Uterus (tissue), 2 donors: ENCODE measurements around the gene ARHGEF28.

Experiments
- POLR2A ChIP-seq, 2 donors: fragments of 450-650 bp; IDR thresholded peaks; one replicate each; pipeline ENCODE4 v1.6.1; 2016; ENCODE audit warnings: antibody characterized with exemption in 2 of 2, mild to moderate bottlenecking in 1 of 2, moderate library complexity in 1 of 2
- TF ChIP-seq, protein P1 (sequence below), 4 experiments: fragments of 200-600 bp in 2 of 4; fragments of 450-650 bp in 2 of 4; sonication (generic) in 2 of 4; IDR thresholded peaks; one replicate each; pipeline ENCODE4 v1.5.1; 2016 to 2019; ENCODE audit warnings: antibody characterized with exemption in 4 of 4, mild to moderate bottlenecking in 2 of 4, moderate library complexity in 1 of 4

DNA sequence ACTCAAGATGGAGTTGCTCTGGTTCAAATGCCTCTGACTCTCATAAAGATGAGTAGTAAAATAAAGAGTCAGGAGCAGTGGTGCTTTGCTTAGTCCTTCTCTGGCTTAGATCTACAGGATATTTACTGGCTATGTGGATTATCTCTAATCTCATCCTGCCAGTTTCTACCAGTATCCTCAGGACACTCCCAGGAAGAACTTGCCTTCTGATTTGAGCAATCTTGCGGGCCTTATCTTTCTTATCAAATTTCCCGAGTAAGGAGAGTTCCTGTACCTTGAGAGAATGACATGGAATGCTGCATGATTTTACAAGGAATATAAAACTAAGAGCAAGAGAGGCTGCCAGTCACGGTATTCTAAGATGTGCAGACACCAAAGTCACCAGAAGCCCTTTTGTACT lies 364.0 kb downstream of the ARHGEF28 start:
- TF ChIP-seq, protein P1, sequence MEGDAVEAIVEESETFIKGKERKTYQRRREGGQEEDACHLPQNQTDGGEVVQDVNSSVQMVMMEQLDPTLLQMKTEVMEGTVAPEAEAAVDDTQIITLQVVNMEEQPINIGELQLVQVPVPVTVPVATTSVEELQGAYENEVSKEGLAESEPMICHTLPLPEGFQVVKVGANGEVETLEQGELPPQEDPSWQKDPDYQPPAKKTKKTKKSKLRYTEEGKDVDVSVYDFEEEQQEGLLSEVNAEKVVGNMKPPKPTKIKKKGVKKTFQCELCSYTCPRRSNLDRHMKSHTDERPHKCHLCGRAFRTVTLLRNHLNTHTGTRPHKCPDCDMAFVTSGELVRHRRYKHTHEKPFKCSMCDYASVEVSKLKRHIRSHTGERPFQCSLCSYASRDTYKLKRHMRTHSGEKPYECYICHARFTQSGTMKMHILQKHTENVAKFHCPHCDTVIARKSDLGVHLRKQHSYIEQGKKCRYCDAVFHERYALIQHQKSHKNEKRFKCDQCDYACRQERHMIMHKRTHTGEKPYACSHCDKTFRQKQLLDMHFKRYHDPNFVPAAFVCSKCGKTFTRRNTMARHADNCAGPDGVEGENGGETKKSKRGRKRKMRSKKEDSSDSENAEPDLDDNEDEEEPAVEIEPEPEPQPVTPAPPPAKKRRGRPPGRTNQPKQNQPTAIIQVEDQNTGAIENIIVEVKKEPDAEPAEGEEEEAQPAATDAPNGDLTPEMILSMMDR (IDR thresholded peaks at IDR 0.05), result no peak
- no peak for TF ChIP-seq POLR2A (IDR thresholded peaks at IDR 0.05)
